GM18520 (cell line): ENCODE results near the gene YIPF3.

Source experiments
- ATAC-seq: cut with Tn5 transposase; IDR thresholded peaks from one replicate; pipeline ENCODE4 v1.9.1; 2021; ENCODE audit not compliant: unreplicated experiment

Gene YIPF3

GRCh38 chr6:43493833-43494232, 22.9 kb downstream of the YIPF3 start:
- no peak for ATAC-seq

GRCh38 chr6:43493230-43493629, 23.5 kb downstream of the YIPF3 start:
- no peak for ATAC-seq

DNA sequence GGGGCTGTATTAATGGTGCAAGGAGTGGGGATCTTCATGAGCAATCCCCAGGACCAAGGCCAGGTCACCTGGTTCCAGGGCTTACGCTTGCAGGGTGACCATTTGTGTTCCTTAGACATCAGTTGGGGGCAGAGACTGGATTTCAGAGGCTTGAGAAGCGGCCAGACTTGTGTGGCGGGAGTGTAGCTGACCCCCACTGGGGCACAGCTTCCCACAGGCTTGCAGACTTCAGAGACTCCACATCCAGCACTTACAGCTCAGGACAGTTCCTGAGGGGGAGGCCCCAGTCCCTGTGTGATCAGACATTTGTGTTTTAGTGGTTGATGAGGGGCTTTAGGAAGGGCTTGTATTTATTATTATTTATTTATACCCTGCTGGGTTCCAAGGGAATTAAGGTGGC, 24.1 kb downstream of the YIPF3 start:
- no peak for ATAC-seq

DNA sequence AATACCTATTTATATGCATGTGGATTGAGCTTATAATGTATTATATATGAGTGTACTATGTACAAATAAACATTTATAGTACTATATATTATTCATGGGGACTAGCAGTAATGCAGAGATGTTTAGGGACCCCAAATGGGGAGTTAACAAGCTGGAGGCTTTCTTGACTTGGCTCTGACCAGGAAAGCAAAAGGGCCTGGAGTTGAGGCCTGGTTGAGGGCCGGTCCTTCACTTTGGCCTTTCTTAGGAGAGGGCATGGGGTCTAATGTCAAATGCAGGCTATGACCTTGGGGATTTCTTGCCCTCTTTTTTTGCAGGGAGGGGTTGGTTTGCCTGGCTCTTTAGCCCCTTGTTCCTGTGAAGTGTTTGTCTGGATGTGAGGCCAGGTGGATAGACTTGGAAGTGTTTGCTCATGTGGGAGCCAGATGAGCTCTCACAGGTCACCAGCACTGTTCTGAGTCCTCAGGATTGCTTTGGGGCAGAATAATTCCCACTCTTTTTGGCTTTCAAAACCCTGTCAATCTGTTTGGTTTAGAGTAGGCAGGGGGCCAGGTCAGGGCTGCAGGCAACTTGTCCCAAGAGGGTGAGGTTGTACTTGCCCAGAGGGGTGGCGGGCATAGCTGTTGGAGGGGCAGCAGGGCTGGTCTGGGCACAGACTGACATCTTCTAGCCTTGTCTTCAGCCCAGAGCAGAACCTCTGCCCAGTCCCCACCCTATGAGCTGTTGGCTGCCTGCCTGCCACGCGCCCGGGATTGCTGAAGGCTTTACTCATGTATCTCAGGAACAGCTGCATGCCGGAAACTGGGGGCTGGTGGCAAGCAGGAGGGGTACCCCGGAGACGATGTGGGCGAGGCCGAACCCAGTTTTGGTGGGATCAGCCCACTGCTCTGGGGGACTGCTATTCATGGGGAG, 24.7 kb downstream of the YIPF3 start:
- ATAC-seq, result no peak

DNA sequence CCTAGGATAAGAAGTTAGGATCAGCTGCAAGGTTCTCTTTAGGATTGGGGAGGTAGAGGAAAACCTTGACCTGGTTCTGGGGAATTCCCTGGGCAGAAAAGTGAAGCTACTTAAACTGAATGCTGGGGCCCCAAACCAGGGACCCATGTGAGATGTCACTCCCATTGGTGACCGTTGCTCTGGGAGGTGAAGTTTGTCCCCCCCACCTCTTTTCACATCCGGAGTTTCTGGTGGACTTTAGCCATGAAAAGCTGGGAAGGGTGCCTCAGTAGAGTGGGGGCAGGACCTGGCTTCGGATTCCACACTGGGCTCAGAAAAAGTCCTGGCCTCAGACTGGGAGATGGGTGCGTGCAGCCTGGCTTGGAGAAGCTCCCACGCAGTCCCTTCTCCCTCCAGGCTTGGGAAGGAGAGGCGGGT, 26.2 kb downstream of the YIPF3 start:
- no peak for ATAC-seq

DNA sequence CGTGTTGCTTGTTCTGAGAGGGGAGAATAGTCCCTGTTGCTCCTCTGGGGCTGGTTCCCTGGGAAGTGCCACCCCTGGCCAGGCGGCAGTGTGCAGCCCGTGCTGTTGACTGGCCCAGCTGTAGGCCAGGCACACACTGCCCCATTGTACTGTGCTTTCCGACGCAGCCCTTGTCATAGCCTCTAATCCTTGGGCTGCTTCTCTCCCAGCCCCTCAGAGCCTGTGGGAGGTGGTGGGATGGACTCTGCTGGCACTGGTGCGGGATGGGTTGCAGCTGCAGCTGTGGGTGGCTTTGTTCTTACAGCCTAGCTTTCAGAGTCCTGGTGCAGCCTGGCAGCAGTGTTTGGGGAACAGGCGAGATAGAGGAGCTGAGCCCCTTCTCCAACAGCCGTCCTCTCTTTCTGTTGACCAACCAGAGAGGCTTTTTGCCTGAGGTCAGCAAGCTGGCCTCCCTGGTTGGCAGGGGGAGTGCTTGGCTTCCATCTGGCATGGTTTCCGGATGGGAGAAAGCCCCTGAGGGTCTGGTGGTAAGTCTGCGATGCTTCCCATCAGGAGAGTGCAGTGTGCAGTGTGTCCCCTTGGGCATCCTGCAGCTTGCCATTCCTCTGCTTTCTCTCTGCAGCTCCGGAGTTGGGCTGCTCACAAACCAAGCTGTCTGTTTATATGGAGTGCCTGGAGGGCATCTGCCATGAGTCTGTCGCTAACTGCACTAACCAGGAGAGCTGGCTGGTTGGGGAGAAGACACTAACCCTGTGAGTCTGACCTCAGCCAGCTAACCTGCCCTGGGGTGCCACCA, 27.3 kb downstream of the YIPF3 start:
- no peak for ATAC-seq

DNA sequence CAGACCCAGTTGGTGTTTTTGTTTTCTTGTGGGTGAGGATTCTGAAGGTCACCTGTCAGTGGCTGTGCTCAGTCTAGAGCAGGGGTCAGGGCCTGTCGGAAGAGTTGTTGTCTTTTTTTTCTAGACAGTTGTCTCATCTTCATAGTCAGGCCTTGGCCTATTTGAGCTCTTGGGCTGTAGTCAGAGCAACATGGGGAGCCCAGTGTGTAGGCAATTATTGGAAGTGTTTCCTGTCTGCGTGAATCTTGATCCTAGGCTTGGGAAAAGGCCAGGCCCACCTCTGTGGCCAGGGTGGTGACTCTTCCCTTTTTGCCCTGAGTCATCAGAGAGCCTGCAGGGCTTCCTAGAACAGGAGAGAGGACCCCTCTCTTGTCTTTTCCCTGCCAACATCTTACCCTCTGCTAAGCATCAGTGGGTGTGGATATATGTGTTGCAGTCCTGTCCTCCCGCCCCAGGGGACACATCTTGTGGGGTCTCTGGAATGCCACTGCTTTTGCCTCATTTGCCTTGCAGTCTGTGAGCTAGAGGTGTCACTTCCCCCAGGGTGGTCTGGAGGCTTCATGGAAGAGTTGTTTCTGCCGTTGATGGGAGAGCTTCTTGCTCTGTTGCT, 28.0 kb downstream of the YIPF3 start:
- ATAC-seq, result no peak

DNA sequence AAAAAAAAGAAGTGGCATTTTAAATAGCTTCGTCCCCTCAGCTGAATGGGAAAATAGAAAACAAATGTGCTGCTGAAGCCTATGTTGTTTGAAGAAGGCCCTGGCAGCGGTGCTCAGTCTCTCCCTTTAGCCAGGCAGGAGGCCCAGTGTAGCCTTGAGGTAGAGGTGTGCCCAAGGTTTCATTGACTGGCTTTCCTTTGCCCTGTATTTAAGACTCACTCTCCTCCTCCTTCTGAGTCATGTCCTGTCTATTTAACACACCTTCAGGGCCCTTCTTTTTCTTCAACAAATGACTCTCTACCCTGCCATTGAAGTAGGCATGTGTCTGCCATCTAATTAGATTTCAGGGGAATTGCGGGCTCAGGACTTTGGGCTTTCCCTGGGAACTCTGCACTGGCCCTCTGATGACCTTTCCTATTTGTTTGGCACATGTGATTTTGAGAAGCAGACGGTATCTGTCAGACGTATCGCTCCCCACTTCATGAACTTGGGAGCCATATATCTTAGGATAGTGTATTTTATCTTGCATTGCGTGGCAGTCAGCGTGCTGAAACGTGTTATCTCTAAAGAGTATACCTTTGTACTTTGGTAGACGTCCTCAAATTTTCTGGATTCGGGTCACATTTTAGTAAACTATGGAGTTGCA, 35.0 kb downstream of the YIPF3 start:
- ATAC-seq, result no peak

DNA sequence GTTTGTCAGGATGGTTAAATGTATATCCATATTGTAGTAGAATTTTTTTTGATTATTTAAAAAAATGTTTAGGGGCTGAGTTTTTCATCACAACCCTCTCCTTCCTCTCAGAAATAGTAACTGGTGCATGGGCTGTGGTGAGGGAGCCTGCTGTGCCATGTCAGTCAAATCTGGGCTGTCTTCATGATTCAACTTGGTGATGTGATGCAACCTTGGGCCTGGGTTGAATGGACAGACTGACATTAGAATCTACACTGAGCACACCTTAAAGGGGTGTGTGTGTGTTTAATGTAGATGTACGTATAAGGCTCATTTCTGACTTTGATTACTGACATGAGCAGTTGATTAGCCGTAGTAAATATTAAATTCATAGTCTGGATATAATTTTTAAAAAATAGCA, 35.7 kb downstream of the YIPF3 start:
- no peak for ATAC-seq

- ATAC-seq, result no peak
Measured at GRCh38 chr6:43478008-43478372, 38.7 kb downstream of the YIPF3 start.

- peak; percentile 65 for ATAC-seq
Measured at GRCh38 chr6:43477235-43478007, 39.3 kb downstream of the YIPF3 start, which contains the start of gene TJAP1. Gene TJAP1, plus strand, starts transcription at chr6:43477570. Its CDS starts 21,432 bp downstream, at chr6:43499002.

DNA sequence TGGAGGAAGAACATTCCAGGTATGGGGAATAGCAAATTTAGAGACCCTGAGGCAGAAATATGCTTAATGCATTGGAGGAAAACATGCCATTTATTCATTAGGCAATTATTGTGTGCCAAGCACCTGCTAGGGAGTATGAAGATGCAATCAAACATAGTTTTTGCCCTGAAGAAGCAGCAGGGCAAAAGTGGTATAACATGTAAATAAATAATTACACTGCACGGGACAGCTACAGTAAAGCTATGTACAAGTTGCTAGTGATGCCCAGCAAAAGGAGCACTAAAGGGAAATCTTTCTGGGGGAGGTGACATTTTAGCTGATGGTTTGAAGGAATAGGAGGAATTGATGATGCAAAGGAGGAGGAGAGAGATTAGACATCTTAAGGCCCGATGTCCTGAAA, 40.0 kb downstream of the YIPF3 start:
- no peak for ATAC-seq

DNA sequence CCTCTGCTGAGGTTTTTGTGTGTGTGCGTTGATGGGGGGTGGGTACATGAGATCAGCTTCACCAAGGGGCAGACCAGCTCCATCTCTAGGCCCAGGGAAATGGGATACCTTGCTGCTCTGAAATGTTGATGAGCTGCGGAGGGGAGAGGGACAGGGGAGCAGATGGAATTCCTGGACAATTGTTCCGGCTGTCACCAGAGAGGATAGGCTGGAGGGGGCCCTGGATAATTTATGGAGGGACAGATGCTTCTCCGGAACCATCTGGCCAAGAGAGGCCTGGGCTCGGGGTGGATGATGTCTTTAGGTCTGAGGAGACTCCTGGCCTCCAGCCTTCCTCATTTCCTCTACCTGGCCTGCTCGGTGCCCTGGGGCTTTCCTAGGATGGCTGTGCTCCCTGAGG, 41.2 kb downstream of the YIPF3 start:
- ATAC-seq, result no peak

DNA sequence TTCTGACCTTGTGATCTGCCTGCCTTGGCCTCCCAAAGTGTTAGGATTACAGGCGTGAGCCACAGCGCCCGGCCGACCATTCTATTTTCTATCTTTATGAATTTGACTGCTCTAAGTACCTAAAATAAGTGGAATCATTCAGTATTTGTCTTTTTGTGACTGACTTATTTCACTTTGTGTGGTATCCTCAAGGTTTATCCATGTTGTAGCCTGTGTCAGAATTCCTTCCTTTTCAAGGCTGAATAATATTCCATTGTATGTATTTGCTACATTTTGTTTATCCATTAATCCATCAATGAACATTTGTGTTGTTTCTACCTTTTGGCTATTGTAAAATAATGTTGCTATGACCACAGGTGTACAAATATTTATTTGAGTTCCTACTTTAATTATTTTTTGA, 44.2 kb downstream of the YIPF3 start:
- ATAC-seq, result no peak

GRCh38 chr6:43471399-43471798, 45.3 kb downstream of the YIPF3 start:
- ATAC-seq, result no peak

- no peak for ATAC-seq
Measured at GRCh38 chr6:43469947-43470346, 46.8 kb downstream of the YIPF3 start.

GRCh38 chr6:43468748-43469681, 47.7 kb downstream of the YIPF3 start:
- no peak for ATAC-seq

- ATAC-seq, result no peak
Measured at GRCh38 chr6:43468240-43468639, 48.5 kb downstream of the YIPF3 start.

- no peak for ATAC-seq
Measured at GRCh38 chr6:43467752-43468151, 49.0 kb downstream of the YIPF3 start.
